Esophagus squamous epithelium (tissue), 5 donors: Measurements from ENCODE around the gene RNF34. TPM values are rescaled to one million over a fixed set of nuclear protein-coding genes. Genes with fewer than 3 reads are reported as not detected.
A peak's percentile ranks its signal among the peaks of the same experiment; 100 is the strongest.

Source experiments
- DNase-seq: peaks from one replicate; lab custom pipeline; 2025; lab: John Stamatoyannopoulos, UW
- H3K27ac ChIP-seq, 4 donors: fragments of 200-600 bp; sonication (generic); one replicate each; pipeline ENCODE4 v1.5.1; 2016 to 2019; ENCODE audit warnings: mild to moderate bottlenecking in 1 of 4
- H3K27me3 ChIP-seq, 4 donors: fragments of 200-600 bp; sonication (generic); 1 replicate in 3 of 4; 2 replicates in 1 of 4; pipeline versions ENCODE4 v1.5.1 to v1.6.0; 2017 to 2021; ENCODE audit warnings: antibody characterized with exemption in 1 of 4
- H3K36me3 ChIP-seq, 3 donors: fragments of 200-600 bp; sonication (generic); one replicate each; pipeline ENCODE4 v1.5.1; 2016 to 2019
- H3K4me1 ChIP-seq, 3 donors: fragments of 200-600 bp; sonication (generic); one replicate each; pipeline ENCODE4 v1.5.1; 2017 to 2019
- H3K4me3 ChIP-seq, 4 donors: fragments of 200-600 bp; sonication (generic); 1 replicate in 3 of 4; 2 replicates in 1 of 4; pipeline ENCODE4 v1.5.1; 2016 to 2019; ENCODE audit warnings: mild to moderate bottlenecking in 2 of 4, moderate library complexity in 1 of 4
- H3K9me3 ChIP-seq, 3 donors: fragments of 200-600 bp; sonication (generic); one replicate each; pipeline ENCODE4 v1.5.1; 2016 to 2019
- POLR2A ChIP-seq, 4 donors: fragments of 450-650 bp; IDR thresholded peaks; one replicate each; pipeline ENCODE4 v1.6.1; 2017; ENCODE audit warnings: antibody characterized with exemption in 4 of 4, mild to moderate bottlenecking in 4 of 4, moderate library complexity in 3 of 4
- WGBS, 2 donors: methylation state at CpG; one replicate each; pipeline ENCODE4 v1.1.5; 2018; 5-methylcytosine and 5-hydroxymethylcytosine counted together
- intact Hi-C: fragments of 100-400 bp; cut with DNase I; formaldehyde crosslinking; loops from one replicate; pipeline ENCODE4 v1.15.0; 2022
- total RNA-seq, 4 donors: library from RNA; depleted of rRNA; stranded (reverse); fragments of >200 nt; gene quantifications; one replicate each; pipeline ENCODE4 v1.1.0, GENCODE V29; 2016
- TF ChIP-seq, protein P1 (sequence below), 6 experiments: fragments of 450-650 bp in 4 of 6; fragments of 200-600 bp in 2 of 6; sonication (generic) in 2 of 6; IDR thresholded peaks; one replicate each; pipeline ENCODE4 v1.5.1; 2016 to 2019; ENCODE audit warnings: antibody characterized with exemption in 6 of 6, mild to moderate bottlenecking in 4 of 6, moderate library complexity in 4 of 6
- donor health status: DM: yes; HTN: yes; CAD: no.

The RNF34 gene, protein sequence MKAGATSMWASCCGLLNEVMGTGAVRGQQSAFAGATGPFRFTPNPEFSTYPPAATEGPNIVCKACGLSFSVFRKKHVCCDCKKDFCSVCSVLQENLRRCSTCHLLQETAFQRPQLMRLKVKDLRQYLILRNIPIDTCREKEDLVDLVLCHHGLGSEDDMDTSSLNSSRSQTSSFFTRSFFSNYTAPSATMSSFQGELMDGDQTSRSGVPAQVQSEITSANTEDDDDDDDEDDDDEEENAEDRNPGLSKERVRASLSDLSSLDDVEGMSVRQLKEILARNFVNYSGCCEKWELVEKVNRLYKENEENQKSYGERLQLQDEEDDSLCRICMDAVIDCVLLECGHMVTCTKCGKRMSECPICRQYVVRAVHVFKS
- 10 to 100 TPM; 16.4 to 39.3 (median 31.3) TPM for total RNA-seq

DNA sequence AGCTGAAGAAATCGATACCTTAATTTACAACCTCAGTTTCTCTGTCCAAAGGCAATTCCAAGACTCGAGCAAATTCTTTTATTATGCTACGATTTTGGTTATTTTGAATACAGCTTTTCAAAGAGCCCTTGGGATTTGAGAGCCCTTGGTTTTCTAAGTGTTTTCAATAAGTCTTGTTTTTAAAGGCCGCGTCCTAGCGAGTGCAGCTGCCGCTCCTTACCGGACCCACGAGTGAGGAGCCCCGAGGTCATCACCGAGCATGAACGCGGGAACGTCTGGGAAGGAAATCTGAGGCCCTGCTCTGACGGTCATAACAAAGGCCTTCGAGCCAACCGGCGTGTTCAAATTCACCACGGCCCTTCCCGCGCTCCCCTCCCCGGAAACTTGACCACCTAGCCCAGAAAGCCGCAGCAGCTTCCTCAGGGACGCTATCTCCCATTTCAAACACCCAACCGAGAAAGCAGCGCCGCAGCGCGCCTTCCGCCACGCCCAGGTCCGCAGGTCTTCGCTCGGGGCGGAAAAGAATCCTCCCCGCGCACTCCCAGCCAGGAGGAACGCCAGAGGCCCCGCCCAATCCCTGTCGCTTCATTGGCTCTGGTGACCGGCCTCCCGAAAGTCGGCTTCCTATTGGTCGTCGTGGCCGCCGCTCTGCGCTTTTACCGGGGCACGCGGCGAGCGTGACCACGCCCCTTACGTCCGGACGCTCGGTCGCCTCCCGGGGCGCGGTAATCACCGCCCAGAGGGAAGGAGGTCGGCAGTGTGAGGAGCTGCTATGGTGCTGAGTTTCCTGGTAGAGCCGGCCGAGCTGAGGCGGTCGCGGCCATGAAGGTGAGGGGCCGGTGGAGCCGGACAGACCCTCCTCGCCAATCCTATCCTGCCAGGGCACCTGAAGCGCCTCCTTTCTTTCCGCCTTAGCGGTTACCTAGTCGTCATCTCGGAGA is at the start of gene RNF34:
RNF34 (plus strand) TSS at position 728 of the 941 bp plus-strand sequence; CDS start at position 823, 95 bp downstream.
- peak; percentile 92 for DNase-seq
- H3K4me3 ChIP-seq: peak within 1 kb of the TSS; percentile 73 to 98 (median 87)
- intact Hi-C loops: no loop called here
- no peaks in the 10 kb centered on the region for H3K27me3 ChIP-seq
- peaks cover 4 to 35% (median 22%) of the 10 kb centered on the region in 3 donors for H3K4me1 ChIP-seq
- TF ChIP-seq POLR2A (IDR thresholded peaks at IDR 0.05): peak in 3 of 4 donors; percentile 95 to 96 (median 95)
- TF ChIP-seq, protein P1, sequence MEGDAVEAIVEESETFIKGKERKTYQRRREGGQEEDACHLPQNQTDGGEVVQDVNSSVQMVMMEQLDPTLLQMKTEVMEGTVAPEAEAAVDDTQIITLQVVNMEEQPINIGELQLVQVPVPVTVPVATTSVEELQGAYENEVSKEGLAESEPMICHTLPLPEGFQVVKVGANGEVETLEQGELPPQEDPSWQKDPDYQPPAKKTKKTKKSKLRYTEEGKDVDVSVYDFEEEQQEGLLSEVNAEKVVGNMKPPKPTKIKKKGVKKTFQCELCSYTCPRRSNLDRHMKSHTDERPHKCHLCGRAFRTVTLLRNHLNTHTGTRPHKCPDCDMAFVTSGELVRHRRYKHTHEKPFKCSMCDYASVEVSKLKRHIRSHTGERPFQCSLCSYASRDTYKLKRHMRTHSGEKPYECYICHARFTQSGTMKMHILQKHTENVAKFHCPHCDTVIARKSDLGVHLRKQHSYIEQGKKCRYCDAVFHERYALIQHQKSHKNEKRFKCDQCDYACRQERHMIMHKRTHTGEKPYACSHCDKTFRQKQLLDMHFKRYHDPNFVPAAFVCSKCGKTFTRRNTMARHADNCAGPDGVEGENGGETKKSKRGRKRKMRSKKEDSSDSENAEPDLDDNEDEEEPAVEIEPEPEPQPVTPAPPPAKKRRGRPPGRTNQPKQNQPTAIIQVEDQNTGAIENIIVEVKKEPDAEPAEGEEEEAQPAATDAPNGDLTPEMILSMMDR (IDR thresholded peaks at IDR 0.05): peak in 2 of 6 experiments; percentile 23 to 29
- H3K9me3 ChIP-seq: no peaks in the 10 kb centered on the region
- peaks cover 0 to 19% (median 0%) of the 10 kb centered on the region in 3 donors for H3K36me3 ChIP-seq
- WGBS, 2 donors: 0 to 1% methylated on average over 19 to 20 of the region's 77 CpGs
- peak within 1 kb of the TSS; percentile 89 to 99 (median 95) for H3K27ac ChIP-seq

DNA sequence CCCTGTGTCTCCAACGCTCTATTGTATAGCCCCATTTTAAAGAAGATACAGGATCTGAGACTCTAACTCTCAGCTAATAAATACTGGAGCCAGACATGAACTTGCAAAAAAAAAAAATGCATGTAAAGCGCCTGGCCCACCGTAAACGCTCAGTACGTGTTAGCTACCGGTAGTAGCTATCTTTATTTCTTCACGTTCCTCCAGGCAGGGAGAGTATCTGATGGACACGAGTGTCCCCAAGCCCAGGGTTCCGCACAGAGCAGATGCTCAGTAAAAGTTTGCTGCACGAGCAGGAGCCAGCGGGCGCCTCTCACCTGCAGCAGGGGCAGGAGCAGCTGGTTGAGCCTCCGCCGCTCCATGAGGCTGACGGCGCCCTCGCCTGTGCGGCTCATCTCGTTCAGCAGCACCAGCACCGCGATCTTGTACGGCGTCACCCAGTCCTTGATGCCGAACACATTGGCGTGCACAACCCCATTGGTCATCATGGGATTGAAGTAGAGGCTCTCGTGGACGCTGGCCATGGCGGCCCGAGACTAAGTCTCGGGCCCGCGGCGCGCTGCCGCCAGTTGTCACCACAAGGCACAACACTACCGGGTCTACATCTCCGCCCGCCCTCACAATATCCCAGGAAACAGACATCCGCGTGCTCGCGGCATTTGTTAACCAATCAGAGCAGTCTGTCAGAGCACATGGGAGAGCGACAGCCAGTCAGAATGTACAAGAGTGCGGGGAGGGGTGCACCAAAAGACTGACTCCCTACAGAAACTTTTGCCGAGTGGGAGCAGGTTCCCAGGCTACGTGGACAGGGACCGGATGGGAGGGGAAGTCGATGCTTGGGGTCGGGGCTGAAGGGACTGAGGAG is 47.9 kb upstream of the RNF34 start, which contains the start of gene ANAPC5:
ANAPC5 (minus strand) TSS at position 592 of the 862 bp plus-strand sequence; CDS start at position 521, 71 bp downstream.
- Histone ChIP-seq H3K4me3 (peak within 1 kb of the TSS; percentile 79 to 97 (median 92)), H3K36me3 (peaks cover 0 to 18% (median 0%) of the 10 kb centered on the region in 3 donors), H3K27me3 (no peaks in the 10 kb centered on the region), H3K27ac (peak within 1 kb of the TSS; percentile 80 to 92 (median 84)), H3K9me3 (no peaks in the 10 kb centered on the region), H3K4me1 (peaks cover 5 to 36% (median 10%) of the 10 kb centered on the region in 3 donors)
- intact Hi-C loops: no loop called here
- TF ChIP-seq, protein P1 (IDR thresholded peaks at IDR 0.05): peak in 3 of 6 experiments; percentile 13 to 22 (median 15)
- TF ChIP-seq POLR2A (IDR thresholded peaks at IDR 0.05): peak in 3 of 4 donors; percentile 45 to 78 (median 74)
- 0 to 1% methylated on average over 17 to 41 of the region's 49 CpGs for WGBS, 2 donors
- DNase-seq: peak; percentile 92

DNA sequence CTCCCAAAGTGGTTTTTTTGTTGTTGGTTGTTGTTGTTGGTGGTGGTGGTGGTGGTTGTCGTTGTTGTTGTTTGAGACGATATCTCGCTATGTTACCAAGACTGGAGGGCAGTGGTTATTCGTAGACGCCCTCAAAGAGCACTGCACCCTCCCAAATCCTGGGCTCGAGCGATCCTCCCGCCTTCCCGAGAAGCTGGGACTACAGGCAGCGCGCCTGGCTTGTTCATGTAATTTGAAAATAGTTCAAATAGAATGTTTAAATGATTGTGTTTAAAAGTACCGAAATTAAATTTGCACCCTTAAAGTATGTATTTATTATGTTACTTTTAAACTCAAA is 47.3 kb upstream of the RNF34 start:
- TF ChIP-seq POLR2A (IDR thresholded peaks at IDR 0.05): no peak
- Histone ChIP-seq H3K36me3 (peaks cover 0 to 12% (median 0%) of the 10 kb centered on the region in 3 donors), H3K27me3 (no peaks in the 10 kb centered on the region), H3K9me3 (no peaks in the 10 kb centered on the region), H3K4me3 (peak overlapping the region; percentile 79 to 97 (median 92)), H3K4me1 (peaks cover 5 to 36% (median 10%) of the 10 kb centered on the region in 3 donors), H3K27ac (peak overlapping the region; percentile 80 to 92 (median 84))
- DNase-seq: no peak
- intact Hi-C loops: no loop called here
- 0 to 2% methylated on average over 8 to 11 of the region's 12 CpGs for WGBS, 2 donors

DNA sequence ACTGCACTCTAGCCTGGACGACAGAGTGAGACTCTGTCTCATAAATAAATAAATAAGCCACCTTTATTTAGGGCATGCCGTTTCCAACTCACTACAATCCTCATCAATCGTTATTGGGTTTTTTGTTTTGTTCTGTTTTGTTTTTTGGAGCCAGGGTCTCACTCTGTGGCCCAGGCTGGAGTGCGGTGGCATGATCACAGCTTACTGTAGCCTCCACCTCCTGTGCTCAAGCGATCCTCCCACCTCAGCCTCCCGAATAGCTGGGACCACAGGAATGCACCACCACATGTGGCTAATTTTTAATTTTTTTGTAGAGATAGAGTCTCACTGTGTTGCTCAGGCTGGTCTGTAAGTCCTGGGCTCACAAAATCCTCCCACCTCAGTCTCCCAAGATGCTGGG is 44.1 kb upstream of the RNF34 start:
- H3K27ac ChIP-seq: no peak overlapping the region
- whole genome bisulfite sequencing, 2 donors: 76 to 90% methylated on average over 6 of the region's 6 CpGs
- H3K4me3 ChIP-seq: no peak overlapping the region
- peaks cover 4 to 20% (median 6%) of the 10 kb centered on the region in 3 donors for H3K4me1 ChIP-seq
- intact Hi-C loops: no loop called here
- H3K36me3 ChIP-seq: no peaks in the 10 kb centered on the region
- TF ChIP-seq POLR2A (IDR thresholded peaks at IDR 0.05): no peak
- TF ChIP-seq, protein P1 (IDR thresholded peaks at IDR 0.05): no peak
- no peaks in the 10 kb centered on the region for H3K27me3 ChIP-seq
- no peaks in the 10 kb centered on the region for H3K9me3 ChIP-seq
- DNase-seq: no peak
